ENCODE measurements around the gene KRABD2.

The KRABD2 gene

GRCh38 chr17:8357910-8358309 lies 18.6 kb downstream of the KRABD2 start:
- Histone ChIP-seq H3K9ac (ENCODE audit: low read depth in 1 of 2, low read length in 2 of 2) (no peak overlapping the region), H3K36me3 (ENCODE audit: control insufficient read depth in 4 of 4, insufficient read depth in 3 of 4, low read depth in 1 of 4, low read length in 3 of 4) (no peaks in the 10 kb centered on the region), H3K9me3 (ENCODE audit: control insufficient read depth in 4 of 4, low read length in 3 of 4) (no peaks in the 10 kb centered on the region), H3K27ac (ENCODE audit: low read depth in 1 of 2, low read length in 2 of 2) (no peak overlapping the region), H3K4me1 (ENCODE audit: control insufficient read depth in 4 of 4, insufficient read depth in 4 of 4, low read length in 3 of 4) (no peaks in the 10 kb centered on the region), H3K27me3 (ENCODE audit: control insufficient read depth in 4 of 4, insufficient read depth in 4 of 4, low read length in 3 of 4) (no peaks in the 10 kb centered on the region), H3K4me3 (ENCODE audit: low read depth in 1 of 3, low read length in 3 of 3) (no peak overlapping the region)
- no peak for TF ChIP-seq FOXA2 (IDR thresholded peaks at IDR 0.05)
- no peak for TF ChIP-seq YY1 (IDR thresholded peaks at IDR 0.05)
- no peak for TF ChIP-seq REST (IDR thresholded peaks at IDR 0.05)
- TF ChIP-seq, protein P1, sequence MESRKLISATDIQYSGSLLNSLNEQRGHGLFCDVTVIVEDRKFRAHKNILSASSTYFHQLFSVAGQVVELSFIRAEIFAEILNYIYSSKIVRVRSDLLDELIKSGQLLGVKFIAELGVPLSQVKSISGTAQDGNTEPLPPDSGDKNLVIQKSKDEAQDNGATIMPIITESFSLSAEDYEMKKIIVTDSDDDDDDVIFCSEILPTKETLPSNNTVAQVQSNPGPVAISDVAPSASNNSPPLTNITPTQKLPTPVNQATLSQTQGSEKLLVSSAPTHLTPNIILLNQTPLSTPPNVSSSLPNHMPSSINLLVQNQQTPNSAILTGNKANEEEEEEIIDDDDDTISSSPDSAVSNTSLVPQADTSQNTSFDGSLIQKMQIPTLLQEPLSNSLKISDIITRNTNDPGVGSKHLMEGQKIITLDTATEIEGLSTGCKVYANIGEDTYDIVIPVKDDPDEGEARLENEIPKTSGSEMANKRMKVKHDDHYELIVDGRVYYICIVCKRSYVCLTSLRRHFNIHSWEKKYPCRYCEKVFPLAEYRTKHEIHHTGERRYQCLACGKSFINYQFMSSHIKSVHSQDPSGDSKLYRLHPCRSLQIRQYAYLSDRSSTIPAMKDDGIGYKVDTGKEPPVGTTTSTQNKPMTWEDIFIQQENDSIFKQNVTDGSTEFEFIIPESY (IDR thresholded peaks at IDR 0.05), result no peak
- 94% methylated on average over 3 of the region's 3 CpGs for WGBS
- no peak for DNase-seq (ENCODE audit: low spot score)

GRCh38 chr17:8354236-8354635 lies 22.3 kb downstream of the KRABD2 start:
- Histone ChIP-seq H3K36me3 (ENCODE audit: control insufficient read depth in 4 of 4, insufficient read depth in 3 of 4, low read depth in 1 of 4, low read length in 3 of 4) (no peaks in the 10 kb centered on the region), H3K9ac (ENCODE audit: low read depth in 1 of 2, low read length in 2 of 2) (no peak overlapping the region), H3K27me3 (ENCODE audit: control insufficient read depth in 4 of 4, insufficient read depth in 4 of 4, low read length in 3 of 4) (no peaks in the 10 kb centered on the region), H3K27ac (ENCODE audit: low read depth in 1 of 2, low read length in 2 of 2) (no peak overlapping the region), H3K4me3 (ENCODE audit: low read depth in 1 of 3, low read length in 3 of 3) (no peak overlapping the region), H3K9me3 (ENCODE audit: control insufficient read depth in 4 of 4, low read length in 3 of 4) (no peaks in the 10 kb centered on the region), H3K4me1 (ENCODE audit: control insufficient read depth in 4 of 4, insufficient read depth in 4 of 4, low read length in 3 of 4) (no peaks in the 10 kb centered on the region)
- TF ChIP-seq SP1 (IDR thresholded peaks at IDR 0.05) (no peak), NR2F2 (IDR thresholded peaks at IDR 0.05) (no peak), FOXA1 (IDR thresholded peaks at IDR 0.05) (no peak), CTCF (IDR thresholded peaks at IDR 0.05; ENCODE audit: low read depth, low read length, missing input control) (no peak), JUND (IDR thresholded peaks at IDR 0.05) (no peak), RXRA (IDR thresholded peaks at IDR 0.05) (no peak), YY1 (IDR thresholded peaks at IDR 0.05) (no peak), TAF1 (conservative IDR thresholded peaks at IDR 0.05) (no peak), REST (IDR thresholded peaks at IDR 0.05) (no peak), EGR1 (IDR thresholded peaks at IDR 0.05; ENCODE audit: low read depth in 2 of 2) (no peak)
- TF ChIP-seq, protein P2, sequence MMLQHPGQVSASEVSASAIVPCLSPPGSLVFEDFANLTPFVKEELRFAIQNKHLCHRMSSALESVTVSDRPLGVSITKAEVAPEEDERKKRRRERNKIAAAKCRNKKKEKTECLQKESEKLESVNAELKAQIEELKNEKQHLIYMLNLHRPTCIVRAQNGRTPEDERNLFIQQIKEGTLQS (IDR thresholded peaks at IDR 0.05), result no peak
- TF ChIP-seq, protein P1 (IDR thresholded peaks at IDR 0.05), result no peak
- TF ChIP-seq, protein P3, sequence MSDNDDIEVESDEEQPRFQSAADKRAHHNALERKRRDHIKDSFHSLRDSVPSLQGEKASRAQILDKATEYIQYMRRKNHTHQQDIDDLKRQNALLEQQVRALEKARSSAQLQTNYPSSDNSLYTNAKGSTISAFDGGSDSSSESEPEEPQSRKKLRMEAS (IDR thresholded peaks at IDR 0.05), result no peak
- 87% methylated on average over 8 of the region's 8 CpGs for WGBS
- DNase-seq (ENCODE audit: low spot score), result no peak

All from liver (tissue), 8 donors.